Body of pancreas (tissue), 4 donors: ENCODE data around the gene GNE. TPM values are rescaled to one million over a fixed set of nuclear protein-coding genes. Genes with fewer than 3 reads are reported as not detected.
A peak's percentile ranks its signal among the peaks of the same experiment; 100 is the strongest.
"Not testable (repeated sequence)": the region's sequence is repeated elsewhere in the genome, so short reads cannot be mapped to it uniquely, and the experiment has no call there.

Source experiments
- ATAC-seq: fragments of 150-250 bp; one replicate; pipeline ENCODE4 v1.9.1; 2016
- DNase-seq, 4 donors: peaks; one replicate each; pipeline ENCODE4 v3.0.0-alpha.2; 2019
- H3K27ac ChIP-seq, 4 donors: fragments of 200-600 bp; sonication (generic); 1 replicate in 3 of 4; 2 replicates in 1 of 4; pipeline versions ENCODE4 v1.5.1 to v1.6.1; 2016 to 2019; ENCODE audit warnings: mild to moderate bottlenecking in 1 of 4, mixed read lengths in 1 of 4, moderate library complexity in 1 of 4
- H3K27me3 ChIP-seq, 2 donors: fragments of 200-600 bp; sonication (generic); one replicate each; pipeline ENCODE4 v1.6.0; 2016; ENCODE audit warnings: mild to moderate bottlenecking in 1 of 2
- H3K36me3 ChIP-seq, 2 donors: fragments of 200-600 bp; sonication (generic); replicated peaks in 1 of 2; 2 replicates each; pipeline ENCODE4 v1.5.1; 2016; ENCODE audit warnings: low read depth in 2 of 2; ENCODE audit not compliant: insufficient read depth in 1 of 2
- H3K4me1 ChIP-seq: fragments of 200-600 bp; sonication (generic); one replicate; pipeline ENCODE4 v1.6.0; 2016
- H3K4me3 ChIP-seq, 2 donors: fragments of 200-600 bp; sonication (generic); 1 replicate in 1 of 2; 2 replicates in 1 of 2; pipeline ENCODE4 v1.5.1; 2016 to 2019
- H3K9me3 ChIP-seq, 3 donors: fragments of 200-600 bp; sonication (generic); 1 replicate in 2 of 3; 2 replicates in 1 of 3; pipeline ENCODE4 v1.5.1; 2016
- CTCF ChIP-seq, 7 experiments: fragments of 450-650 bp in 4 of 7; fragments of 200-600 bp in 3 of 7; sonication (generic) in 3 of 7; IDR thresholded peaks; one replicate each; pipeline ENCODE4 v1.5.1; 2016 to 2019; ENCODE audit warnings: antibody characterized with exemption in 7 of 7
- POLR2A ChIP-seq, 3 donors: fragments of 450-650 bp; IDR thresholded peaks; one replicate each; pipeline ENCODE4 v1.6.1; 2016; ENCODE audit warnings: antibody characterized with exemption in 3 of 3, mild to moderate bottlenecking in 2 of 3
- WGBS, 2 donors: methylation state at CpG; one replicate each; pipeline ENCODE4 v1.1.5; 2017; 5-methylcytosine and 5-hydroxymethylcytosine counted together
- intact Hi-C: fragments of 100-400 bp; cut with DNase I; formaldehyde crosslinking; loops from one replicate; pipeline ENCODE4 v1.15.1; 2023
- total RNA-seq, 2 donors: library from RNA; depleted of rRNA; stranded (reverse); fragments of >200 nt; gene quantifications; one replicate each; pipeline ENCODE4 v1.1.0, GENCODE V29; 2016

The GNE gene
- total RNA-seq: 10 to 100 TPM in 1 of 2 donors, 1 to 10 TPM in 1; 7.3 to 15.8 TPM

DNA sequence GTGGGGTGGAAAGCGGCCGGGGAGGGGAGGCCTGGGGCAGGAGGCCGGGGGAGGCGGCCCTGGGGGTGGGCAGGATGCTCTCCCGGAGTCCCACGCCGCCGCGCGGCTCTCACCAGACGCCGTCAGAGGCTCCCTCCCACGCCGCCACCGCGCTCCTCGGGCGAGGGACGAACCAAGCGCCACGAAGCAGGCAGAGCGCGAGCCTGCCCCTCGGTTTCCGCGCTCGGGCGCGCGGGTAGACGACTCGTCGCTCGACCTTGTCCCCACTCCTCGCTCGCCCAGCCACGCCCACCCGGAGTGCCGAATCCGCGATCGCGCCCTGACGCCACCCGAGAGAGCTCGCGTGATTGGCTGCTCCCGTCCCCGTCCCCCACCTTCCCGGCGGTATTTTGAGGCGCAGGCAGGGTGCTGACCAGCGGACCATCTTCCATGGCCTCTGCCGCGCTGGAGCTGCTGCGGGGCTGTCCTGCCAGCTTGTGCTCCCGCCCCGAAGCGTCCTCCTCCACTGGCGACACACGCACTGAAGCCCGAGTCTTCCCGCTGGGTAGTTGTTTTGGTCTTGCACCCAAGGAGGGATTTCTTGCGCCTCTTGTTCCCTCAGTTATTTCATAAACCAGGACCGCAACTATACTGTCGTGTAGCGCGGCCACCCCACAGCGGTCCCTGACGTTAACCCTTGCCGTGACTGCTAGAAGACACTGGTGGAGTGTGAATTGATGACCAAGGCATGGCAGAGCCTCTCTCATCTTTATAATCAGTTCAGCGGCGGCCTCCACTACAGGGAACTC, at the start of gene GNE:
Gene GNE, minus strand, starts transcription at position 241 of the 788 bp plus-strand sequence. CDS start 9,093 bp downstream, outside the sequence.
- Histone ChIP-seq H3K4me3 (peak within 1 kb of the TSS; percentile 44 to 88), H3K36me3 (no peaks in the 10 kb centered on the region), H3K27me3 (no peaks in the 10 kb centered on the region), H3K9me3 (no peaks in the 10 kb centered on the region), H3K27ac (peak within 1 kb of the TSS; percentile 88 to 96 (median 93)), H3K4me1 (peaks cover 14% of the 10 kb centered on the region)
- ATAC-seq (peak; percentile 98), DNase-seq (peak; percentile 96 to 97 (median 97))
- intact Hi-C loops: no loop called here
- TF ChIP-seq POLR2A (IDR thresholded peaks at IDR 0.05) (peak; percentile 79 to 93 (median 92)), CTCF (IDR thresholded peaks at IDR 0.05) (peak in 1 of 7 experiments; percentile 1)
- WGBS, 2 donors: 0 to 2% methylated on average over 15 to 47 of the region's 73 CpGs

DNA sequence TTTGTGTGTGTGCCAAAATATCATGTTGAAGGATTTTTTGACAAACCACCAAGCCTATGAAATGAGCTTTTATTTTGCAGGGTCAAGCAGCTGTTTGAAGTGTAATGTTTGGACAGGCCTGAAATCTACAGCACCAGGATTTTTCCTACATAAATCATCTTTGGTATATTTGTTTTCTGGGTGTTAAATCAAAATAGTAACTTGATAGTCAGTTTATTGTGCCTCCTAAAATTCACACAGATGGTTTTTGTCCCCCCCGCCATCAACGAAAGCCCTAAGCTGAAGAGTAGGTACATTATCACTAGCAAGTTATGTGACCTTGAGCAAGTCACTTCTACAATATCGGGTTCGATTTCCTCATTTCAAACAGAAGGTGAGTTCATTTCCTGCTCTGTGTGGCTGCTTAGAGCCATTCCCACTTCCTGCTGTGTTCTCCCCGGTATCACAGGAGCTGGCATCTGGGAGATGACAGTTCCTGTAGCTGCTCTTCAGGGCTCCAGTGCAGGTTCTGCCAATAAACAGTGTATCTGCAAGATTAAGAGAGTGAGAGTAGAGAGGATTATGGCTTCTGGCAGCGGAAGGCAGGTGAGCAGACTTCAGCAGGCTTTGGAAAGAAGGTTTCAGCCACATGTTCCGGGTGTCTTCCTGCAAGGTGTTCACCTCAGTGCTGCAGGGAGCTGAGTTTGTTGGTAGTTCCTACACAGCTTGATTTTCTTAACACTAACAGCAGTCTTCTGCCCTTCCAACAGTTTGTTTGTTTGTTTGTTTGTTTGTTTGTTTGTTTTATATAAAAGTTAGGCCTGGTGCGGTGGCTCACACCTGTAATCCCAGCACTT, 48.4 kb upstream of the GNE start:
- DNase-seq: peak in 1 of 4 donors; percentile 17
- Histone ChIP-seq H3K27ac (peak overlapping the region; percentile 35 to 70 (median 50)), H3K4me1 (no peaks in the 10 kb centered on the region), H3K36me3 (no peaks in the 10 kb centered on the region), H3K4me3 (no peak overlapping the region), H3K27me3 (no peaks in the 10 kb centered on the region), H3K9me3 (no peaks in the 10 kb centered on the region)
- TF ChIP-seq CTCF (IDR thresholded peaks at IDR 0.05): no peak
- peak in 1 of 3 donors; percentile 48 for TF ChIP-seq POLR2A (IDR thresholded peaks at IDR 0.05)
- ATAC-seq: peak; percentile 85
- 38 to 52% methylated on average over 8 of the region's 8 CpGs for WGBS, 2 donors
- intact Hi-C loops: no loop called here

DNA sequence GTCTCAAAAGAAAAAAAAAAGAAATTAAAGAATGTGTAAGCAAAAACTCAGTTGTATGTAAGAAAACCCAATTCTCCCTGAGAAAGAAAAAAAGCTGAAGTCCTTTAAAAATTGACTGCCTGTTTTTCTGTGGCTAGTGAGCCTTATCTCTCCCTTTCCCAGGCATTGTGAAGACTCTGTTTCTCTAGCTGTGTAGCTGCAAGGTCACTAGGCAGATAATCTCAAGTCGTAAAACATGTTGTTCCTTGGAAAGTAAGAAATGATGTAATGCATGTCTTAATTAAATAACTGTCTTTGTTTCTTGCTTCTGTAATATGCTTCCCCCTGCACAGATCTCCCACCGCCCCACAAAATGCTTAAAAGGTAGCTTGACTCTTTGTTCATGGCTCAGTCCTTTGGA, 46.1 kb upstream of the GNE start:
- H3K27me3 ChIP-seq, H3K4me3 ChIP-seq, H3K4me1 ChIP-seq, H3K27ac ChIP-seq, ATAC-seq, intact Hi-C loops, H3K9me3 ChIP-seq, DNase-seq, H3K36me3 ChIP-seq: not testable (repeated sequence)
- WGBS, 2 donors: 49 to 53% methylated on average over 2 of the region's 2 CpGs

GRCh38 chr9:36301227-36301626, 43.0 kb upstream of the GNE start:
- intact Hi-C loops: no loop called here
- Histone ChIP-seq H3K4me1 (peaks cover 4% of the 10 kb centered on the region), H3K9me3 (no peaks in the 10 kb centered on the region), H3K27ac (no peak overlapping the region), H3K36me3 (no peaks in the 10 kb centered on the region), H3K4me3 (no peak overlapping the region), H3K27me3 (no peaks in the 10 kb centered on the region)
- ATAC-seq: no peak
- DNase-seq: no peak
- TF ChIP-seq CTCF (IDR thresholded peaks at IDR 0.05) (no peak), POLR2A (IDR thresholded peaks at IDR 0.05) (no peak)
- 71 to 81% methylated on average over 5 of the region's 5 CpGs for WGBS, 2 donors

- Histone ChIP-seq H3K4me3 (no peak overlapping the region), H3K4me1 (peaks cover 4% of the 10 kb centered on the region), H3K27ac (no peak overlapping the region), H3K9me3 (no peaks in the 10 kb centered on the region), H3K36me3 (no peaks in the 10 kb centered on the region), H3K27me3 (no peaks in the 10 kb centered on the region)
- ATAC-seq: no peak
- 60 to 71% methylated on average over 3 of the region's 3 CpGs for whole genome bisulfite sequencing, 2 donors
- TF ChIP-seq CTCF (IDR thresholded peaks at IDR 0.05) (no peak), POLR2A (IDR thresholded peaks at IDR 0.05) (no peak)
- DNase-seq: no peak
- intact Hi-C loops: no loop called here
Observed at GRCh38 chr9:36298566-36298965, 40.3 kb upstream of the GNE start.
